HG03571 (cell line): ENCODE data around the gene TCF12.

Source experiments
- ATAC-seq: cut with Tn5 transposase; IDR thresholded peaks from one replicate; pipeline ENCODE4 v1.9.1; 2021; ENCODE audit not compliant: unreplicated experiment

The TCF12 gene

GRCh38 chr15:57203906-57204305, 285.5 kb downstream of the TCF12 start:
- ATAC-seq, result no peak

DNA sequence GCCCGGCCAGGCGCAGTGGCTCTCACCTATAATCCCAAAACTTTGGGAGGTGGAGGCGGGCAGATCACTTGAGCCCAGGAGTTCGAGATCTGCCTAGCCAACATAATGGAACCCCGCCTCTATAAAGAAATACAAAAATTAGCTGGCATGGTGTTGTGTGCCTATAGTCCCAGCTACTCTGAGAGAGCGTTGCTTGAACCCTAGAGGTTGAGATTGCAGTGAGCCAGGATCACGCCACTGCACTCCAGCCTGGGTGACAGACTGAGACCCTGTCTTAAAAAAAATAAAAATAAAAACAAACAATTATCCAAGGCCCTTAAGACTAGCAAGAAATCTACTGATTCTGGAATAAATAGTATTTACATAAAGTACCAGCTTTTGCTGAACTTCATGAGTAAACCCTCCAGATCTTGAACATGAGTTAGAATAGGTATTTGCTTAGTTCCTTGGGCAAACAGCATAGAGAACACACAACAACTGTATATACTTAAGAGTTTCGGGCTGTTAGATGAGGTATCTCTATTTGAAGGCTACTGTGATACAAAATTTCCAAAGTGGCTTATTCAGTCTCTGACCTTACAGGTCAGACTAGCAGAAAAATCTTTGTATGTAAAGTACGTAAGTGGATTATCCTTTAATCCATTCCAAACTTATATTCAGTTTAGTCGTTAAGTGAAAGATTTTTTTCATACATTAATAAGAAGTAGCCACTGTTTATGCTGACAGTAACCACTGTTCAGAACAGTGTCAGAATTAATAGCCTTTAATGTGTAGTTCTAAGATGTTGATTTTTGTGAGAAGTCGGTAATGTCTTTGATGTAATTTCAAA, 286.8 kb downstream of the TCF12 start:
- no peak for ATAC-seq

GRCh38 chr15:57205996-57206395, 287.6 kb downstream of the TCF12 start:
- no peak for ATAC-seq

DNA sequence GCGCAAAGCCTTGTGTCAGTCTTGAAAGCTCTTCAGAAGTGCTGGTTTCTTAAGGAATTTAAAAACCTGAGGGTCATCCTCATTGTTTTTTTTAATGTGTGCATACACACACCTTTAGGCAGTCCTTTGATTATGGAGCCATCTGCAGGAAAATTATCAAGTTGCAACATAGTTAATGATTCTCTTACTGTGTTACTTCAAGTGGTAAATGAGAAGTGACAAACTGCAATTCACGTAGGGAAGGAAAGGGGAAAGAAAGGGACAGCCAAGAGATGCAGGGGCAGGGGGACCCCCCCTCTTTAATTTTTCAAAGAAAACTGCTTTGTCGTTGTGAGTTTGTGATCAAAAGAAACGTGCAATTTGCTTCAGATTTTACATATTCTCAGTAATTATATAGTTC, 295.4 kb downstream of the TCF12 start:
- no peak for ATAC-seq

DNA sequence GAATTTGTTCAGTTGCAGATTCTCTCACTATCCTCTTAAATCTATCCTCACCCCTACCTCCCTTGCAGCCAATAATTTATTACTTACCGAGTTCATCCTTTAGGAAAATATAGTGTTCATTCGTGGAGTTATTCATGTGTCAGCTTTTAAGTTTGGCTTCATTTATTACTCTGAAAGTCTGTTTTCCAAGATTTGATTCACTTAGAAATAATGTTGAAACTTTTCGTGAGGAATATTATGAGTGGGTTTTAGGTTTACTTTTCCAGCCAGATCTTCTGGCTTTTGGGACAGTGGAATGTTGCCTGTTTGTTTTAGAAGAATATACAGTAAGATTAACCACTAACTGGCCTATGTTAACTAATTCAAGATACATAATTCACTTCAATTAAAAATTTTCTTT, 296.9 kb downstream of the TCF12 start:
- no peak for ATAC-seq

DNA sequence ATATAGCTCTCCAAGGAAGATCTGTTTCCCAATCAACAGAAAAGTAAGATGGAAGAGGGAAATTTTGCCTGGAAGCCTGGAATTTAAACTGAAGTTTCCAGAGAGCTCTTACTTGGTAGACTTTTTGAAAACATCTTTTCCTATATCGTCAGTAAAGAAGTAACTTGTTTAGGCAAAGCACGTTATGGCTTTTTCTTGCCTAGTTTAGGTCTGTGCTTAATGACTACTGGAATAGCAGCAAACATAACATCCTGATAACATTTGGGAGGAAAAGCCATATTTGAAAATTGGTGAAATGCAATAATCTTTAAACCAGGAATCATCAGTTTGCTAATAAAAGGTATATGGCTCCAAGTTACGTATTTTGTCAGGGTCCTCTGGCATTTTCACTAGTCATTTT, 297.4 kb downstream of the TCF12 start:
- ATAC-seq, result no peak

GRCh38 chr15:57216288-57216687, 297.8 kb downstream of the TCF12 start:
- ATAC-seq, result no peak

- ATAC-seq, result no peak
These were observed 299.5 kb downstream of the TCF12 start for GRCh38 chr15:57217778-57218598.

DNA sequence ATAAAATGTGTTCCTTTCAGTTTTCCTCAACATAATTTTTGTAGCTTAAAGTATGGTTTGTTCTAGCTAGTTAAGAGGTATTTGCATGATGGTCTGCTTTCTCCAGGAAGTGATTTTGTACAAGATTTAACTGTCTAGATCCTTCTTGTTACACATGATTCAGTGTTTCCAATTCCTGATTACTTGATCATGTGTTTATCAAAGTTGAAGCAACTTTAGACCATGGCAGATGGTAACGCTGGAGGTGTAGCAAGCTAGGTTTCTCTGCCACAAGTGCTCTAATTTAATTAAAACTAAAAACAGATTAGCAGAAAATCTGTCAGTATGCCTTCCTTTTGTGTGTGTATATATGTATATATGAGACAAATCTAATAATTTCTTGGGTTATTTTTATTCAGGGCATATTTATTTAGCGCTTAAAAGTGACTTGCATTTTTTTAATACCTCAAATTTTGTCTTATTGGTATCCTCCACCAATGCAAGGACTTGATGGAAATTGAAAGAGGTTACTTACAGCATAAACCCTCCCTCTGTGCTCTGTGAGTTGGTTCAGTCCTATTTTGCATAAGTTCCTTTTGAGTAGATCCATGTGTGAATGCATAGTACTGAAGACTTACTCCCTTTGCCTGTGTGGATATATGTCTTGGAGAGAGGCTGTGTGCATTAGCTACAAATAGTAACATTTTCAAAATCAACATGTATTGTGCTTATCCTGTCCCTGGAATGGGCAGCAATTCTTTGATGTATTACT, 300.6 kb downstream of the TCF12 start:
- no peak for ATAC-seq

- ATAC-seq, result no peak
These were observed 301.8 kb downstream of the TCF12 start for GRCh38 chr15:57220205-57220604.

DNA sequence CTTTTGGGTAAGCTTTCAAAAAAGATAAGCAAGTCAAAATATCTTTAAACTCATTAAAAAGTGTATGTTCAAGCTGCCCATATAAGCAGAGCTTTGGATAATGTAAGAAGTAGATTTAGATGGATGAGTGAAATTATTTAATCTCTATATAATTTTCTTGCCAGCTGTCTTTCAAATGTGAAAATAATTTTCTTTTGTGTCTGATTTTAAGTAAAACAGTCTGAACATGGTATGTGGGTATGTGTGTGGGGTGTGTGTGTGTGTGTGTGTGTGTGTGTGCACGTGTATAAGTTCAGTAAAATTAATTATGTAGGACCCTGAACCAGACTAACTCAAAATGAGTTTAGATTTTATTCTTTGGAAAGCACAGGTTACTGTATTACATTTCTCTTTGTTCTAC, 302.7 kb downstream of the TCF12 start:
- no peak for ATAC-seq

DNA sequence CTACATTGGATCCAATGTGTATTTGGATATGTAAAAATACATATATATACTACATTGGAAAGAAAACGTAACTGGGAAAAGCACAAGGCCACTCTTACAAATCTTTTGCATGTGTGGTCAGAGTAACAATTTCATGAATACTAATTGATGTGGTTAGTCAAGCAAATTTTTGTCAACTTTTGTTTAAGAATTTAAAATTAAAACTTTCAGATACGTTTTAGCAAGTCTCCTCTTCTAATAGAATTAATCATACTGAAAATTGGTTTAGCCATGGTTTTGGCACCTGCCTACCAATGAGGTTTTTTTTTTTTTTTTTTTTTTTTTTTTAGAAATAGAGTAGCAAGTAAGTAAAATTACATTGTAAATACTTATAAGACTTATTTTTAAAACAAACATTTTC, 304.9 kb downstream of the TCF12 start:
- no peak for ATAC-seq

- no peak for ATAC-seq
These were observed 305.4 kb downstream of the TCF12 start for GRCh38 chr15:57223887-57224286.

- ATAC-seq, result no peak
These were observed 306.2 kb downstream of the TCF12 start for GRCh38 chr15:57224664-57225063.

GRCh38 chr15:57227166-57227565, 308.7 kb downstream of the TCF12 start:
- ATAC-seq, result no peak

DNA sequence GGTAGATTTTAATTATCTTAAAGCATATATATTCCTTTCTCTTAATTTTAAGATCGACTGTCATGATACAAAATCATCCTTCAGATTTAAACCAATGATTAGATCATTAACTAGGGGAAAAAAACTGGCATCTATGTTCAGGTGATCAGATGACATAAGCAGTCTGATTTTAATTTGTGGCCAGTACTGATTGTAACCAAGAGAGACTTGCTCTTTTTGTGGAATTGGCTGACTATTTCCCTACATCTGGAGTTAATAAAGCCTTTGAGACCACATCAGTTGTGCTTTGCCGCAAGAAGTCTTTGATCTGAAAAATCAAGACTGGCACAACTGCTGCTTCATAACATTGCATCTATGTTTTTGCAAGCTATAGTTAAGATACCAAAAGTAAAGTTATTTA, 309.5 kb downstream of the TCF12 start:
- no peak for ATAC-seq

GRCh38 chr15:57228395-57228794, 310.0 kb downstream of the TCF12 start:
- no peak for ATAC-seq

DNA sequence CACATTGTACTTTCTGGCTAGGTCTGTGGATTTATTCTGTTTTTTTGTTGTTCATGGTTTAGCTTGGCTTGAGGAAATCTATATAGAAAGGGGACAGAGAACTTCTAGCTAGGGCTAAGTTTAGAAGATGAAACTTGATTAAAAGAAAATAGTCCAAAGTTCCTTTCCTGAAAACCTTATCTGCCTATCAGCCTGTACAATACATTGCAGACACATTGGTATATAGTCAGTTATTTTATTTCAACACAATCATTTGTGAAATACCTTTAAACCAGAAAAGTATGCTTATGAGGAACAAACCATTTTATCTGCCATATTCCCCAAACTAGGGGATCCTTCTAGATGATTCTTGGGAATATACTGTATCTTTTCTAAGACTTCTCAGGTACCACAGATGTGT, 310.6 kb downstream of the TCF12 start:
- no peak for ATAC-seq

GRCh38 chr15:57231559-57231958, 313.1 kb downstream of the TCF12 start:
- ATAC-seq, result no peak

GRCh38 chr15:57234156-57234555, 315.7 kb downstream of the TCF12 start:
- no peak for ATAC-seq

DNA sequence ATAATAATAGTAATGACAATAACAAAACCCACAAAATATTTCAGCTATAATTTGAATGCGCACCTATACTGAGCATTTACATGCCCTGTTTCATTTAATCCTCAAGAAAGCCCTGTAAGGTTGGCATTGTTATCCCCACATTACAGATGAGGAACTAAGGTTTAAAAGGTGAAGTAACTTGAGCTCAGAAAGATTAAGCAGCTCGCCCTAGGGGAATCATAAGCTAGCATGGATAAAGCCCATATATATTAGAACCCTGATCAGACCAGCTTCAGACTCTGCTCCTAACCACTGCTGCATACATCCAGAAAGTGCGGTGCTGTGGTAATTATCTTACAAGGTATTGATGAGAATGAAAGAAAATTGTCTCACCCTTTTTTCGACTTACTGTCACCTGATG, 316.7 kb downstream of the TCF12 start:
- ATAC-seq, result no peak

DNA sequence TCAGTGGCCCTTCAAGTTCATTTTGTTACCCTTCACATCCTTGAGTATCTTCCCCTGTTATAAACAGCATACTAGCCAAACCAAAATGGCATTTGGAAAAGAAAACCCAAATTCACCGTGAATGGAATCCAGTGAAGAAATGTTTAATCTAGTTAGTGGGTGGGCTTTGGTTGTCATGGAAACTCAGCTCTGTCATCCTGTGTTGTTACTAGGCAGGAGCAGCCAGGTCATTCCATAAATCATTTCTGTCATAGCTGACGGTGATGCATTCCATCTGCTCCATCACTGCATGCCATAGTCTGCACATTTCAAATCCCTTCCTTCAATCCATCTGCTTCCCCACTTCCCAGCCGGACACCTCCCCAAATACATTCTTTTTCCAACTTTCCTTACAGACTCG, 317.4 kb downstream of the TCF12 start:
- ATAC-seq, result no peak
